ENCODE data around the gene AQP6.

AQP6 gene

DNA sequence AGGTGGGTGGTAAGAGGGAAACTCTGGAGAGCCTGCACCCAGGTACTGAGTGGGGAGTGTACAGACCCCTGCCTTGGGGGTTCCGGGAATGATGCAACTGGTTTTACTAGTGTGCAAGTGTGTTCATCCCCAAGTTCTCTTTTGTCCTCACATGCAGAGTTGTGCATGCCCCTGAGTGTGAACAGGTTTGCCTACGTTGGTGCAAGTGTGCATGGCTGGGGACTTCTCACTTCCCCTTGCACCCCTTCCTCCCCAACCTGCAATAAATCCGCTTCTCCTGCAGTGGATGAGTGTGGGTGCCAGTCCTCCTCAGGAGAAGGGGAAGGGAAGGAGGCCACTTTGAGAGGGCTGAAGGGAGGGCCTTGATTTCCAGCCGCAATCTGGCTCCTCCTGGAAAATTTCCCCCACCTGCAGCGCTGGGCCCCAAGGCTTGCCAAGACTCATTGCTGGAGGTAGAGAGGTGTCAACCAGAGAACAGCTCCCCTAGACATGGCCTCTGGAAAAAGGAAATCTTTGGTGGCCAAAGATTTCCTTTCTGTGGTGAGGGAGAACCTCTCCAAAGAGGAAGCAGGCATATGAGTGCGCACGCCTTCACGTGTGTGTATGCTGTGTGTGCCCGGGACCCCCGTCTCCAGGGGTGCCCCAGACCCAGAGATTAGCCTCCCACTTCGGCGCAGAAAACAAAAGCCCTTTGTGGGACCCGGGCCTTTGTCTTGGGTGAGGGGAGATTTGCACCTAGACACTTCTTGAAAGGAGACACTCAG, 16.7 kb upstream of the AQP6 start:
- DNase-seq = no peak

DNA sequence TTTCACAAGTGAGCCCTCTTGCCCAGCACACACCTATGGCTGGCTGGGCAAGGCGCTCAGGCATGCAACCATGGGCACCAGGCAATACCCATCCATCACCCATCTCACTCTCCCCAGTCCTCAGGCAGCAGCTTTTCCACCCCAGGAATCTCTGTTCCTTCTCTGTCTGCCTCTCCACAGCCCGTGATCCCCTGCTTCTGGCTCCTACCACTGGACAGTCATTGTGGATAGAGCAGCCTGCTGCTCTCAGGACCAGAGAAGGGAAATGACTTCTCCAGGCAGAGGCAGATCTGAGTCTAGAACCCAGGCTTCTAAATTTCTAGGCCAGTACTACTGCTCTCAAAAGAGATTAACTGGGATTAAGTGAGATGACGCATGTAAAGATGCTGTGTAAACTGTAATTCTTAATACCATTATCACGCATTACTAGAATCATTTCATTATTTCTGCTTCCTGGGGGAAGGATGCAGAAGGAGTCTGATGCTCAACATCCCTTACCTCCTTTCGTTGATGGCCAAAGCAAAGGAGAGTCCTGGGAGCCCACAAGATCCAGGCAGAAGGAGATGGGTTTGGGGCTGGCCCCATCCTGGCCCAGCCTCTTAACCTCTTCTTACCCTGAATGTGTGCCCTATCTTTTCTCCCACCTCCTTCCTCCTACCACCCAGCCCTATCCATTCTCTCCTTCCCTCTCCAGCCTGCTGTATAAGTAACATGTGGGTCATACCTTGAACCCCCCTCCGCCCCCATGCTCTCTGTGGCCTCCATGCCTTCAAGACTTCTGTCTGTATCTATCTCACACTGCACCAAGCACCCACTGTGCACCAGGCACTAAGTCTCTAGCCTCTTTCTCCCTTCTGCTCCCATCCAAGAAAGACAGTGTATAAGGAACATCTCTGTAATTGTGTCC, 15.8 kb upstream of the AQP6 start:
- DNase-seq = no peak

DNA sequence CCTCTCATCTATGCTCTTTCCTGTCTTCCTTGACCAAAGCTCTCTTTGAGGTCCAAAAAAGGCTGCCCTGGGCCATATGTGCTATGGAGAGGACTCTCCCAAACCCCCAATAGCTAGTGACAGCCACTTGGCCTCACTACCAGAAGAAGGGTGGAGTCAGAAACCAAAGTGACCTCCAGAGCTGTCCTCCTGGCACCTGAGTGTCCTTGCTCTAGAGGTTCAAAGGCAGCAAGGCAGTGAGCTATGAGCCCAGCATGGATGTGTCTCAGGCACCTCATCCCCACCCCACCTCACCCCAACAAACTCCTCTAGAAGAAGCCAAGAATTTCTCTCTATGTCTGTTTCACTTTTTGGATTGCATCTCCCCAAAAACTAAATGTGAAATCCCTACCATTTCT, 15.2 kb upstream of the AQP6 start:
- no peak for DNase-seq

GRCh38 chr12:49959685-49960473, 12.9 kb upstream of the AQP6 start:
- no peak for DNase-seq

- no peak for DNase-seq
Observed at GRCh38 chr12:49960474-49961110, 12.2 kb upstream of the AQP6 start.

GRCh38 chr12:49961111-49961922, 11.4 kb upstream of the AQP6 start, which contains the start of gene AQP5:
Gene AQP5, plus strand, starts transcription at chr12:49961872. Its CDS starts 146 bp downstream, at chr12:49962018.
- no peak for DNase-seq

GRCh38 chr12:49961993-49962764, 10.6 kb upstream of the AQP6 start:
- DNase-seq = no peak

GRCh38 chr12:49962861-49963765, 9.6 kb upstream of the AQP6 start:
- DNase-seq = peak in 29 of 56 donors; percentile 13 to 86 (median 34)

GRCh38 chr12:49963976-49964815, 8.6 kb upstream of the AQP6 start:
- DNase-seq = no peak

GRCh38 chr12:49964849-49965624, 7.7 kb upstream of the AQP6 start:
- DNase-seq = no peak

- DNase-seq = no peak
Observed at GRCh38 chr12:49965836-49966235, 6.9 kb upstream of the AQP6 start.

DNA sequence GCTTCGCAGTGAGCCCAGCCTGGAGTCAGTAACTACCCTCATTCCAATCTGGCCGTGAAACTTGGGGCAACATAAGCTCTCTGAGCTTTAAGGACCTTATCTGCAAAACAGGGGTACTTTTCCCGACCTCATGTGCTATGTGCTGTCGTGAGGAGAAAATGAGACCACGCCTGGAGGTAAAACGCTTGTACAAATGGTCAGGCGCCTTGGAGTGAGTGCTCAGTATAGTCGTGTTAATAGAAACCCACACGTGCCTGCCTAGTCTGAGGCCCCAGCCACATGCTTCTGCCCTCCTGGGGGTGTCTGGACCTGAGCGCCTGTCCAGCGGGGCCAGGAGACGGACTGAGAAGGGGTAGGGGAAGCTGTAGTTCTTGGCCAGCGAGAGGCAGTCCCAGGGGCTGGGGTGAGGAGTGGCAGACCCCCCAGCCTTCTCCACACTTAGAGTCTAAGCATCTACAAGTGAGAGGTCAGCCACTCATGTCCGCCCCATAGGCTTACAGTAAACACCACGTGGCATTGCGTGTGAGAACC, 6.2 kb upstream of the AQP6 start:
- DNase-seq = no peak

DNA sequence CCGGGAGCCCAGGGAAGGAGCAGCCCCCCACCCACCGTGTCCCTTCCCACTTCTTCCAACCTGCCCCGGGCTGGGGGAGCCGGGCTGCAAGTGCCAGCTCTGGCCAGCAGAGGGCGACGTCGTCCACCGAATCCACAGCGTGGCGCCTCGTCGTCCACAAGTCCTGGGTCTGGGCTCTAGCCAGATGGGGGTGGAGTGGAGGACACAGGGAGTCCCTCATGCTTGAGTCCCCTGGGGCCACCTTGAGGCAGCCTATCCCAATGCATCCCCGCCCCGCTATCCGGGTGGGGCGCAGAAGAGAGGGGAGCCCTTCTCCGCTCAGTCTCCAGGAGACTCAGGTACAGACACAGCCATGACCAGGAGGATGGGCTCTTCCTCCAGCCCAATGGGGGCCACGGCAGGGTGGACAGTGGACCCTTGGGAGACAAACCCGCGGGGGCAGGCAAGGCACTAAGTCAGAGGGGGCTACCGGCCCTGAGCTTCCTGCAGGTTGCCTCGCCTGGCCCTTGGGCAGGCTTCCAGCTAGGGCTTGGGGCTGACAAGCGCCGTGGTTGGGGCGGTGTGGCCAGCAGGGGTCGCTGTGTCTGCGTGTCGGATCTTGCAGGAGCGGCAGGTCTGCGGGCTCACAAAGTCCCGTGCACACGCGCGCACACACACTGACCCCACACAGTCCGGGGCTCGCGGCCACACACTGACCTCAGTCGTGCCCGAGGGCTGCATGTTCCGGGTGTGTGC, 5.5 kb upstream of the AQP6 start:
- DNase-seq = peak; percentile 42 to 97 (median 86)

GRCh38 chr12:49967777-49968250, 4.9 kb upstream of the AQP6 start:
- DNase-seq = peak in 1 of 56 donors; percentile 51

GRCh38 chr12:49968471-49968870, 4.3 kb upstream of the AQP6 start:
- no peak for DNase-seq

Data from amygdala (tissue), 56 donors.